Peyer's patch (tissue), 4 donors: ENCODE measurements around the gene F2. TPM values are rescaled to one million over a fixed set of nuclear protein-coding genes. Genes with fewer than 3 reads are reported as not detected.

Experiments used
- DNase-seq, 3 donors: peaks; one replicate each; pipeline ENCODE4 v3.0.0-alpha.2; 2017 to 2019
- H3K27ac ChIP-seq, 4 donors: fragments of 200-600 bp; sonication (generic); one replicate each; pipeline ENCODE4 v1.5.1; 2016 to 2019
- H3K27me3 ChIP-seq, 2 donors: fragments of 200-600 bp; sonication (generic); one replicate each; pipeline ENCODE4 v1.5.1; 2019
- H3K36me3 ChIP-seq, 3 donors: fragments of 200-600 bp; sonication (generic); one replicate each; pipeline ENCODE4 v1.5.1; 2016 to 2019
- H3K4me1 ChIP-seq, 4 donors: fragments of 200-600 bp; sonication (generic); one replicate each; pipeline ENCODE4 v1.5.1; 2016 to 2019
- H3K4me3 ChIP-seq, 4 donors: fragments of 200-600 bp; sonication (generic); 1 replicate in 3 of 4; 2 replicates in 1 of 4; pipeline ENCODE4 v1.5.1; 2016 to 2019; ENCODE audit warnings: mild to moderate bottlenecking in 1 of 4
- H3K9me3 ChIP-seq, 4 donors: fragments of 200-600 bp; sonication (generic); one replicate each; pipeline ENCODE4 v1.5.1; 2016 to 2019; ENCODE audit warnings: mild to moderate bottlenecking in 1 of 4
- POLR2A ChIP-seq, 2 donors: fragments of 450-650 bp; IDR thresholded peaks; one replicate each; pipeline ENCODE4 v1.5.1; 2017; ENCODE audit warnings: antibody characterized with exemption in 2 of 2, mild to moderate bottlenecking in 2 of 2, moderate library complexity in 2 of 2
- total RNA-seq, 4 donors: library from RNA; depleted of rRNA; stranded (reverse); fragments of >200 nt; gene quantifications; one replicate each; pipeline ENCODE4 v1.1.0, GENCODE V29; 2016
- TF ChIP-seq, protein P1 (sequence below), 6 experiments: fragments of 450-650 bp in 4 of 6; fragments of 200-600 bp in 2 of 6; sonication (generic) in 1 of 6; IDR thresholded peaks; one replicate each; pipeline ENCODE4 v1.5.1; 2017 to 2019; ENCODE audit warnings: antibody characterized with exemption in 6 of 6, mild to moderate bottlenecking in 3 of 6, moderate library complexity in 1 of 6

F2 gene
- total RNA-seq, 4 donors from 2014 or later: 0.53 TPM; not detected in 3

DNA sequence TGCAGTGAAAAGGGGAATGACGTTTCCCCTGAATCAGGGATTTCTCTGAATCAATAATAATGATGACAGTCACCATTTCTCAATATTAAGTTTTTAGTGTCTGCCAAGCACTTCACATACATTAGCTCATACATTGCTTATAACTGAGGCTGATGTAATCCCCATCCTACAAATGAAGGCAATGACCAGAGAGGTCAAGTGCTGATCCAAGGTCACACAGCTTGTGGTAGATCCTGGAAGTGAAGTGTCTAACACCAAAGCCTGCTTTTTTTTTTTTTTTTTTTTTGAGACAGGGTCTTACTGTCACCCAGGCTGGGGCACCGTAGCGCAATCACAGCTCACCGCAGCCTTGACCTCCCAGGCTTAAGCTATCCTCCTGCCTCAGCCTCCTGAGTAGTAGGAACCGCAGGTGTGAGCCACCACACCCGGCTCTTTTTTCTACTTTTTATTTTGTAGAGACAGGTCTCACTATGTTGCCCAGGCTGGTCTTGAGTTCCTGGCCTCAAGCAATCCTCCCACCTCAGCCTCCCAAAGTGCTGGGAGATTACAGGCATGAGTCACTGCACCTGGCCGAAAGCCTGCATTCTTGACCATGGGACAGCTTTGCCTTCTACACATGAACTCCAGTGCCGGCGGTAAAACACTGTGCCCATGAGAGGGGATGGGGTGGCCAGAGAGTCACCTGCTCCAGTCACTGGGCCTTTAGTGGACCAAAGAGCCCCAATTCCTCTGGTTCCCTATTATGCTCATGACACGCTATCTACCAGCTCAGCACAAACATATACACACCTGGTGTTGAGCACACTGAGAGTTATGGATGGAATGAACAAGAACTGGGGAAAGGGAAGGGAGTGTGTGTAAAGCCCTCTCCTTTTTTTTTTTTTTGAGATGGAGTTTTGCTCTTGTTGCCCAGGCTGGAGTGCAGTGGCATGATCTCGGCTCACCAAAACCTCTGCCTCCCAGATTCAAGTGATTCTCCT is 36.0 kb upstream of the F2 start:
- TF ChIP-seq POLR2A (IDR thresholded peaks at IDR 0.05): no peak
- TF ChIP-seq, protein P1, sequence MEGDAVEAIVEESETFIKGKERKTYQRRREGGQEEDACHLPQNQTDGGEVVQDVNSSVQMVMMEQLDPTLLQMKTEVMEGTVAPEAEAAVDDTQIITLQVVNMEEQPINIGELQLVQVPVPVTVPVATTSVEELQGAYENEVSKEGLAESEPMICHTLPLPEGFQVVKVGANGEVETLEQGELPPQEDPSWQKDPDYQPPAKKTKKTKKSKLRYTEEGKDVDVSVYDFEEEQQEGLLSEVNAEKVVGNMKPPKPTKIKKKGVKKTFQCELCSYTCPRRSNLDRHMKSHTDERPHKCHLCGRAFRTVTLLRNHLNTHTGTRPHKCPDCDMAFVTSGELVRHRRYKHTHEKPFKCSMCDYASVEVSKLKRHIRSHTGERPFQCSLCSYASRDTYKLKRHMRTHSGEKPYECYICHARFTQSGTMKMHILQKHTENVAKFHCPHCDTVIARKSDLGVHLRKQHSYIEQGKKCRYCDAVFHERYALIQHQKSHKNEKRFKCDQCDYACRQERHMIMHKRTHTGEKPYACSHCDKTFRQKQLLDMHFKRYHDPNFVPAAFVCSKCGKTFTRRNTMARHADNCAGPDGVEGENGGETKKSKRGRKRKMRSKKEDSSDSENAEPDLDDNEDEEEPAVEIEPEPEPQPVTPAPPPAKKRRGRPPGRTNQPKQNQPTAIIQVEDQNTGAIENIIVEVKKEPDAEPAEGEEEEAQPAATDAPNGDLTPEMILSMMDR (IDR thresholded peaks at IDR 0.05): no peak
- no peaks in the 10 kb centered on the region for H3K9me3 ChIP-seq
- no peaks in the 10 kb centered on the region for H3K27me3 ChIP-seq
- DNase-seq: peak in 1 of 3 donors; percentile 25
- H3K4me3 ChIP-seq: no peak overlapping the region
- no peaks in the 10 kb centered on the region for H3K4me1 ChIP-seq
- peaks cover 0 to 92% (median 0%) of the 10 kb centered on the region in 3 donors for H3K36me3 ChIP-seq
- H3K27ac ChIP-seq: no peak overlapping the region

DNA sequence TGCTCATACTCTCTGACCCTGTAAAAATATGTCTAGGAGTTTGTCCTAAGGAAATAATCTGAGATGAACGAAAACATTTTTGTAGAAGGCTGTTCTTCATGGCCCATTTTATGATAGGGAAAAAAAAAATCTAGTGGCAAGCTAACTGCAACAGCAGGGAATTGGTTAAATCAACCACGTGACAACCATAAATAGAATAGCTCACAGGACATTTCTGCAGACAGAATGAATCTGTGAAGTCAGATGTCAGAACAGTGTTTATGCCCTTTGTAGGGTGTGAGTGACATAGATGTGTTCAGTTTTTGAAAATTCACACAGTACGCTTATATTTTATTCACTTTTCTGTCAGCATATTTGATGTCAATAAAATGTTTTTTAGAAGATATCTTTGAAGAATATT is 34.6 kb upstream of the F2 start:
- no peak overlapping the region for H3K4me3 ChIP-seq
- no peaks in the 10 kb centered on the region for H3K27me3 ChIP-seq
- H3K9me3 ChIP-seq: no peaks in the 10 kb centered on the region
- no peak overlapping the region for H3K27ac ChIP-seq
- no peaks in the 10 kb centered on the region for H3K4me1 ChIP-seq
- H3K36me3 ChIP-seq: peaks cover 0 to 92% (median 0%) of the 10 kb centered on the region in 3 donors
- no peak for DNase-seq
- TF ChIP-seq, protein P1 (IDR thresholded peaks at IDR 0.05): no peak
- no peak for TF ChIP-seq POLR2A (IDR thresholded peaks at IDR 0.05)

DNA sequence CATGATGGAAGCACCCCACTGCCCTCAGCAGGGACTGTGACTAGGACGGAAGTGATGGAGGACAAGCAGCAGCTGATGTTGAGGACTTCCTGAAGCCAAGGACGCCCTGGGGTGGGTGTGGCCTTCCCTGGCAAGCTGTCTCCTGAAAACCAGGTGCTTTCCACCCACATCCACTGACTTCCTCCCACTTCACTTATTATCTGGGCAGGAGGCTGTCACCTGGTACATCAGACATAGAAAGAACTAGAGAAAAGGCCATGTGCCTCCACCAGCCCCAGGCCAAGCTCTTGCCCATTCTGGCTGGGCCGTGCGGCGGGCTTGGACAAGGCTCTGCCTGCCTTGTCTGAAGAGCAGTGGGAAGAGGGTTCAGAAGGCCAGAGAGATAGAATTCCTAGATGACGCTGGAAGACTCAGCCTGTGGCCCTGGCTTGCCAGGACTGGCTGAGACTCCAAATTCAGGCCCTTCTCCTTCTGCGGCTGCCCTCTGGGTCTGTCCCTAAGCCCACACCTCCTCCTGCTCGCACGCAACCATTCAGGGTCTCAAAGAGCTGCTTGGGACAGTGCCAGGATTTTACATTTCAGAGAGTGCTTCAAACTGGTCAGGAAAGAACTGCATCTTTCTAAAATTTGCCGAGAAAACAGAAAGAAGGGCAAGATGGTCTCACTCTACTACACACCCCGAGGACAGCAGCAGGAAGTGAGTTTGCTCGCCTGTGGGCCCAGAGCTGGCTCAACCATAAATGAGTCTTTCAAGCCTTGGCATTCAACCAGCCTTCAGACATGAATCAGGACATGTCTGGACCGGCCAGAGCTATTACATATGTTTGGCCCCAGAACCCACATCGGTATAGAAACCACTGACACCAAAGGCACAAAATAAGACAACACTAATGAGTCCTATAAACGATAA is 31.9 kb upstream of the F2 start:
- TF ChIP-seq, protein P1 (IDR thresholded peaks at IDR 0.05): no peak
- no peak for TF ChIP-seq POLR2A (IDR thresholded peaks at IDR 0.05)
- no peaks in the 10 kb centered on the region for H3K27me3 ChIP-seq
- H3K27ac ChIP-seq: peak overlapping the region in 2 of 4 donors; percentile 20 to 53
- H3K4me3 ChIP-seq: no peak overlapping the region
- peak in 1 of 3 donors; percentile 41 for DNase-seq
- H3K4me1 ChIP-seq: no peaks in the 10 kb centered on the region
- H3K9me3 ChIP-seq: no peaks in the 10 kb centered on the region
- peaks cover 0 to 90% (median 0%) of the 10 kb centered on the region in 3 donors for H3K36me3 ChIP-seq

DNA sequence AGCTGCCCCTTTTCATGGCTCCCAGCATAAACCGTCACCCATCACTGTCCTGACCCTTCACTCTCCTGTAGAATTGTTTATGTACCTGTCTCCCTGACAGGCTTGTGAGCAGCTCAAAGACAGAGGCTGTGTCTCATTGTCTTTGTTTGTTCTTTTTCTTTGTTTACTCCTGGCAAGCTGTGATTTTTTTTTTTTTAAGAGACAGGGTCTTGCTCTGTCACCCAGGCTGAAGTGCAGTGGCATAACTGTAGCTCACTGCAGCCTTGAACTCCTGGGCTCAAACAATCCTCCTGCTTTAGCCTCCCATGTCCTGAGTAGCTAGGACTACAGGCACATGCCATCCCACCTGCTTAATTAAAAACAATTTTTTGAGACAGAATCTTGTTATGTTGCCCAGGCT is 28.3 kb upstream of the F2 start:
- no peaks in the 10 kb centered on the region for H3K27me3 ChIP-seq
- peaks cover 0 to 94% (median 0%) of the 10 kb centered on the region in 3 donors for H3K36me3 ChIP-seq
- H3K27ac ChIP-seq: no peak overlapping the region
- H3K4me1 ChIP-seq: no peaks in the 10 kb centered on the region
- H3K9me3 ChIP-seq: no peaks in the 10 kb centered on the region
- H3K4me3 ChIP-seq: no peak overlapping the region
- DNase-seq: no peak
- TF ChIP-seq POLR2A (IDR thresholded peaks at IDR 0.05): no peak
- TF ChIP-seq, protein P1 (IDR thresholded peaks at IDR 0.05): no peak

DNA sequence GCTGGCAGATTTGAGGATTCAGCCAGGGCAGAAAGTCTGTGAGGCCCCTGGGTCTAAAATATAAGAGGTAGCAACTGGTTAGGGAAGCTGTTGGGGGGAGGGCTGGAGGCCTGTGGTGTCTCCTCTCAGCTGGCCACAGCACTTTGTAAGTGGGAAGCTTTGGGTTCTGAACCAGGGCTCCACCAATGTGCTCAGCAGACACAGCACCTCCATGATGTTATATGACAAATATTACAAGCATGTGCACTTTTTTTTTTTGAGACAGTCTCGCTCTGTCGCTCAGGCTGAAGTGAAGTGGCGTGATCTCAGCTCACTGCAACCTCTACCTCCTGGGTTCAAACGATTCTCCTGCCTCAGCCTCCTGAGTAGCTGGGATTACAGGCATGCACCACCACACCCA is 26.6 kb upstream of the F2 start:
- Histone ChIP-seq H3K27me3 (no peaks in the 10 kb centered on the region), H3K27ac (no peak overlapping the region)

More for the DNA sequence above, 26.6 kb upstream of the F2 start:
- no peak overlapping the region for H3K4me3 ChIP-seq
- peaks cover 0 to 17% (median 0%) of the 10 kb centered on the region in 4 donors for H3K4me1 ChIP-seq
- H3K9me3 ChIP-seq: no peaks in the 10 kb centered on the region
- TF ChIP-seq, protein P1 (IDR thresholded peaks at IDR 0.05): no peak
- H3K36me3 ChIP-seq: peaks cover 0 to 84% (median 0%) of the 10 kb centered on the region in 3 donors
- no peak for DNase-seq
